ENCODE measurements around the gene FGF3.

FGF3 gene

GRCh38 chr11:69788956-69789355 is 30.3 kb downstream of the FGF3 start:
- TF ChIP-seq CTCF (IDR thresholded peaks at IDR 0.05; ENCODE audit: low read depth, low read length, missing control alignments), result no peak
- no peak for DNase-seq (ENCODE audit: low read depth)
- H3K4me3 ChIP-seq (ENCODE audit: low read depth, low read length), result no peak overlapping the region

GRCh38 chr11:69787906-69788305 is 31.3 kb downstream of the FGF3 start:
- no peak for DNase-seq (ENCODE audit: low read depth)
- no peak for TF ChIP-seq CTCF (IDR thresholded peaks at IDR 0.05; ENCODE audit: low read depth, low read length, missing control alignments)
- no peak overlapping the region for H3K4me3 ChIP-seq (ENCODE audit: low read depth, low read length)

GRCh38 chr11:69787457-69787856 is 31.8 kb downstream of the FGF3 start:
- TF ChIP-seq CTCF (IDR thresholded peaks at IDR 0.05; ENCODE audit: low read depth, low read length, missing control alignments), result no peak
- H3K4me3 ChIP-seq (ENCODE audit: low read depth, low read length), result no peak overlapping the region
- DNase-seq (ENCODE audit: low read depth), result no peak

GRCh38 chr11:69781241-69781640 is 38.0 kb downstream of the FGF3 start:
- no peak overlapping the region for H3K4me3 ChIP-seq (ENCODE audit: low read depth, low read length)
- DNase-seq (ENCODE audit: low read depth), result no peak
- no peak for TF ChIP-seq CTCF (IDR thresholded peaks at IDR 0.05; ENCODE audit: low read depth, low read length, missing control alignments)

GRCh38 chr11:69778373-69778772 is 40.8 kb downstream of the FGF3 start:
- H3K4me3 ChIP-seq (ENCODE audit: low read depth, low read length), result no peak overlapping the region
- TF ChIP-seq CTCF (IDR thresholded peaks at IDR 0.05; ENCODE audit: low read depth, low read length, missing control alignments), result no peak
- DNase-seq (ENCODE audit: low read depth), result no peak

GRCh38 chr11:69775163-69775755 is 44.0 kb downstream of the FGF3 start, which contains the start of gene FGF4:
FGF4 (minus strand) TSS chr11:69775341; CDS start chr11:69775084, 257 bp downstream.
- H3K4me3 ChIP-seq (ENCODE audit: low read depth, low read length), result no peak within 1 kb of the TSS
- DNase-seq (ENCODE audit: low read depth), result no peak
- no peak for TF ChIP-seq CTCF (IDR thresholded peaks at IDR 0.05; ENCODE audit: low read depth, low read length, missing control alignments)
